Activated T-helper 2 cell treated with anti-CD3 and anti-CD28 coated beads, Interferon-gamma antibody, Interleukin-2, Interleukin-4, amounts not matched to agents 10 μg/mL and 5 μg/mL and 100 μg/mL, durations not matched to agents 14 hours and 24 hours and 36 hours (primary cell): Measurements from ENCODE around the gene USP32. TPM values are rescaled to one million over a fixed set of nuclear protein-coding genes. Genes with fewer than 3 reads are reported as not detected.

Experiments used
- DNase-seq: peaks from one replicate; pipeline ENCODE4 v3.0.0; 2021; ENCODE audit warnings: low spot score
- H3K27ac Mint-ChIP-seq: one replicate; pipeline ENCODE4 v1.8.0; 2021; ENCODE audit warnings: mixed read lengths
- H3K27me3 Mint-ChIP-seq: one replicate; pipeline ENCODE4 v1.8.0; 2021; ENCODE audit warnings: low read depth, mixed read lengths
- H3K36me3 Mint-ChIP-seq: one replicate; pipeline ENCODE4 v1.8.0; 2021; ENCODE audit warnings: low read depth, mixed read lengths
- H3K4me1 Mint-ChIP-seq: one replicate; pipeline ENCODE4 v1.8.0; 2021; ENCODE audit warnings: low read depth, mixed read lengths
- H3K4me3 Mint-ChIP-seq: one replicate; pipeline ENCODE4 v1.8.0; 2021; ENCODE audit warnings: low read depth, mild to moderate bottlenecking, moderate library complexity, mixed read lengths
- H3K9me3 Mint-ChIP-seq: one replicate; pipeline ENCODE4 v1.8.0; 2021; ENCODE audit warnings: mixed read lengths
- intact Hi-C: fragments of 100-400 bp; cut with micrococcal nuclease; formaldehyde crosslinking; loops from one replicate; pipeline ENCODE4 v1.15.1; 2023
- total RNA-seq: library from RNA; stranded (reverse); gene quantifications from 2 replicates; pipeline ENCODE4 v1.2.3, GENCODE V29; 2022

USP32 gene
- total RNA-seq, 1 donor from 2014 or later, result 31.9 TPM

DNA sequence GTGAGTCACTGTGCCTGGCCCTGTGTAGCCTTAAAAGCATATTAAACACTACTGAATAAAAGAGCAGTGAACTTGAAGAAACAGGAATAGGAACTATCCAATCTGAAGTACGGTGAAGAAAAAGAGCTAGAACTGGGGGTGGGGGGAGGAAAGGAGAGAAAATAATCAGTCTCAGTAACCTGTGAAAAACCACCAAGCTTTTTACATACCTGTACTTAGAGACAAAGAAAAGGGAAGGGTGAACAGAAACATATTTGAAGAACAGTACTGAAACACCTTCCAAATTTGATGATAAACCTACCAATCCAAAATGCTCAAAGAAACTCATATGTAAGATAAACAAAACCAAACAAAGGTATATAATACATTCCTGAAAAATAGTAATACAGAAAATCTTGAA is 77.5 kb downstream of the USP32 start:
- no peaks in the 10 kb centered on the region for H3K36me3 Mint-ChIP-seq
- no peak for DNase-seq
- no peak overlapping the region for H3K27ac Mint-ChIP-seq
- no peaks in the 10 kb centered on the region for H3K9me3 Mint-ChIP-seq
- H3K27me3 Mint-ChIP-seq, result no peaks in the 10 kb centered on the region
- H3K4me3 Mint-ChIP-seq, result no peak overlapping the region
- peaks cover 8% of the 10 kb centered on the region for H3K4me1 Mint-ChIP-seq
- intact Hi-C loops, result no loop called here

DNA sequence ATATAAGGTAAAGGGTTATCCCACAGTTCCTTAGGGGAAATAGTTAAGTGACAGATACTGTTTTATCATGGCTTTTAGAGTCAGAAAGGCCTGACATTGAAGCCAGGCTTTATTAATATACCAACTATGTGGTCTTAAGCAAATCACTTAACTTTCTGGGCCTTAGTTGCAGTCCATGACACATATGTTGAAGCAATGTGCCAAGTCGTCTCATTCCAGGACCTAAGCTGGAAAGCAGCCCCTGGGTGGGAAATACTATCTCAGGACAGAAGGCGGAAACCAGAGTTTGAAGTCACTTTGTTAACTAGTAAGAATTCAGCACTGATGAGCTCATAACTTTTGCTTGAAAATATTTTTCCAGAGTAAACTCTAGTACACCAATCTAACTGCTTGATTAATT is 80.0 kb downstream of the USP32 start:
- Mint-ChIP-seq H3K27ac (no peak overlapping the region), H3K4me3 (no peak overlapping the region), H3K27me3 (no peaks in the 10 kb centered on the region), H3K9me3 (no peaks in the 10 kb centered on the region), H3K36me3 (peaks cover 3% of the 10 kb centered on the region), H3K4me1 (peaks cover 8% of the 10 kb centered on the region)
- no peak for DNase-seq
- intact Hi-C loops, result no loop called here

DNA sequence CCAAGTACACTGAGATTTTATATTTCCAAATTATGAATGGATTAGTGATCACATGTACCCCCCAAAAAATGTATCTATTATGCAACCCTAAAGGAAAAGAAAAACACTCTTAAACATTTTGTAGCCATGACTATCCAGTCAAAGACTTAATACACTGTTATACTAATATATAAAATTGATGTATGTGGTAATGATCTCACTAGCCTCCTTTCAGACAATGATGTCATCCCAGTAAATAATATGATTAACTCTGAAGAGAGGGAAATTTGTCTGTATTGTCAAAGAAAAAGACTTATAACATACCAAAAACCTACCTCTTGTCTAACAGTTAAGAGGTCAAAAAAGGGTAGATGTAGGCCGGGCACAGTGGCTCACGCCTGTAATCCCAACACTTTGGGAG is 80.7 kb downstream of the USP32 start:
- intact Hi-C loops, result no loop called here
- Mint-ChIP-seq H3K9me3 (no peaks in the 10 kb centered on the region), H3K27ac (no peak overlapping the region), H3K4me3 (no peak overlapping the region), H3K27me3 (no peaks in the 10 kb centered on the region), H3K36me3 (peaks cover 3% of the 10 kb centered on the region), H3K4me1 (peaks cover 8% of the 10 kb centered on the region)
- no peak for DNase-seq

DNA sequence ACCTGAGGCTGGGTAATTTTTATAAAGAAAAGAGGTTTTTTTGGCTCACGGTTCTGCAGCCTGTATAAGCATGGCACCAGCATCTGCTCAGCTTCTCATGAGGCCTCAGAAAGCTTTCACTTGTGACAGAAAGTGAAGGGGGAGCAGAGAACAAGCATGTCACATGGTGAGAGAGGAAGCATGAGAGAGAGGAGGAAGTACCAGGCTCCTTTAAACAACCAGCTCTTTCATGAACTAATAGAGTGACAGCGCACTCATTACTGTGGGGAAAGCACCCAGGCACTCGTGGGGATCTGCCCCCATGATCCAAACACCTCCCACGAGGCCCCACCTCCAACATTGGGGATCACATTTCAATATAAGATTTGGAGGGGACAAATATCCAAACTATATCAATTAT is 86.8 kb downstream of the USP32 start:
- DNase-seq, result no peak
- Mint-ChIP-seq H3K27me3 (no peaks in the 10 kb centered on the region), H3K27ac (no peak overlapping the region), H3K36me3 (peaks cover 3% of the 10 kb centered on the region), H3K4me3 (no peak overlapping the region), H3K4me1 (peaks cover 20% of the 10 kb centered on the region), H3K9me3 (no peaks in the 10 kb centered on the region)
- intact Hi-C loops, result no loop called here

DNA sequence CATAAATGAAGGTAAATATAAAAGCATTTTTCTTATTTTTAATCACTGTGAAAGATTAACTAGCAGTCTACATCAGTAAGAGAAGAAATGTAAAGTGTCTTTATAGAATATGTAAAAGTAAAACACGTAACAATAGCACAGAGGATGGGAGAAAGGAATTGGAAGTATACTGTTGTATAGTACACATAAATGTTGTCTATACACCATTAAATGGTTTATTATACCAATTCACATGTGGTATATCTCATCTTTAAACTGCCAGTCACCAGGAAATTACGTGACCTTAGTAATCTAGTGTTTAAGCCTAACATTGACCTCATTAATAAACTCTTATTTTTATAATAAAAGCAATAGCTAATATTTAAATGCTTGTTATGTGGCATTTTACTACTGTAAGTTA is 87.4 kb downstream of the USP32 start:
- intact Hi-C loops, result no loop called here
- DNase-seq, result no peak
- H3K27me3 Mint-ChIP-seq, result no peaks in the 10 kb centered on the region
- no peak overlapping the region for H3K4me3 Mint-ChIP-seq
- no peak overlapping the region for H3K27ac Mint-ChIP-seq
- no peaks in the 10 kb centered on the region for H3K9me3 Mint-ChIP-seq
- H3K36me3 Mint-ChIP-seq, result peaks cover 3% of the 10 kb centered on the region
- peaks cover 20% of the 10 kb centered on the region for H3K4me1 Mint-ChIP-seq

DNA sequence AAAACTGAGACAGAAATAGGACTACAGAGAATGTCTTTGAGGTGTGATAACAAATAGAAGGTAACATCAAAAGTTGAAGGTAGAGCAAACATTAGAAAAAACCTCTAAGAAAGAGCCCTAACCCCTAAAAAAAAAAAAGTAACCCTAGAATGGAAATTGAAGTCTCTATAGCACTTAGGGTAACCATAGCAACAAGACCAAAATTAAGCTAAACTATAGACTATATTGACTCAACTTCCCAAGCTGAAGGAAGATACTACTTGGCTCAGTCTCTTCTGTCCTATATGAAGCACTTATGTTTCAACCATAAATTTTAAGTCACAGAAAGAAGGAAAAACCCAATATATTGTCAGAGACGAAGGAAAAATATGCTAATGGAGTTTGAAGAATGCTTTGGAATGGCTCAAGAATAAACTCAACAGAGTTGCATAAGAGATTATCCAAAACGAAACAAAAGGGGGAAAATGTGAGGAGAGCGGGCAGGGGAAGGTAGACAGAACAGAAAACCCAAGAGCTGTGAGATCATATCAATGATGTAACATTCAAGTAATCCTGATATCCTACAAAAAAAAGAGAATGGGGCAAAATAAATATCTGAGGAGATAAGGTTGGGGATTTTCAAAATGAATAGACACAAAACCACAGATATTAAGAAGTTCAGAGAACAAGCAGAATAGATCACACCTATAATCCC is 88.4 kb downstream of the USP32 start:
- intact Hi-C loops, result no loop called here
- no peak overlapping the region for H3K4me3 Mint-ChIP-seq

DNA sequence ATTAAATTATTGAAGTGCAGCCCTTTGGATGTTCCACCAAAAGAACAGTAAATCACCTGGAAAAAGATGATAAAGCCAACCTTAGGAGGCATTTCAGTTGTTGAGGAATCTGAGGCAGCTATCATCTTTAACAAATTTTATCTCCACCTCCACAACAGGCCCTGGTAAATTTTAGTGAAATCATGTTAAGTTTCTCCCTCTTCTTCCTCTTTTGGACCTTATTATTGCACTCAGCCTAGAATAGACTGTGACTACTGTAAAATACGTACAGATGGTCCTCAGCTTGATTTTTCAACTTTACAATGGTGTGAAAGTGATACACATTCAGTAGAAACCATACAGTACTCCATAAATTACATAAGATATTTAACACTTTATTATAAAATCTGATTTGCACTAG is 90.3 kb downstream of the USP32 start:
- no peak overlapping the region for H3K27ac Mint-ChIP-seq
- peaks cover 20% of the 10 kb centered on the region for H3K4me1 Mint-ChIP-seq
- no peaks in the 10 kb centered on the region for H3K9me3 Mint-ChIP-seq
- H3K27me3 Mint-ChIP-seq, result no peaks in the 10 kb centered on the region
- no peaks in the 10 kb centered on the region for H3K36me3 Mint-ChIP-seq
- intact Hi-C loops, result no loop called here
- no peak overlapping the region for H3K4me3 Mint-ChIP-seq
- no peak for DNase-seq

More for the DNA sequence above, 88.4 kb downstream of the USP32 start:
- Mint-ChIP-seq H3K36me3 (no peaks in the 10 kb centered on the region), H3K9me3 (no peaks in the 10 kb centered on the region), H3K27ac (no peak overlapping the region), H3K4me1 (peaks cover 20% of the 10 kb centered on the region), H3K27me3 (no peaks in the 10 kb centered on the region)
- DNase-seq, result no peak

DNA sequence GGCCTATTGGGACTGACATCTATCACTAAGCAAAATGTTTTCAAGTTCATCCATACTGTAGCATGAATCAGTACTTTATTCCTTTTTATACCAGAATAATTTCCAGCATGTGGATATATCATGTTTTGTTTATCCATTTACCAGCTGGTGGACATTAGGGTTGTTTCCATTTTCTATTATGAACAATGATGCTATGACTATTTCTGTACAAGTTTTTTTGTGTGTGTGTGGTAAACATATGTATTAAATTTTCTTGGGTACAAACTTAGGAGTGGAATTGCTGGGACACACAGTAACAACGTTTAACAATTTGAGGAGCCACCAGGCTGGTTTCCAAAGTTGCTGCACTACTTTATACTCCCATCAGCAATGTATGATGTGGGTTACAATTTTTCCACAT is 91.0 kb downstream of the USP32 start:
- H3K27ac Mint-ChIP-seq, result no peak overlapping the region
- intact Hi-C loops, result no loop called here
- peaks cover 20% of the 10 kb centered on the region for H3K4me1 Mint-ChIP-seq
- H3K9me3 Mint-ChIP-seq, result no peaks in the 10 kb centered on the region
- no peak for DNase-seq
- H3K36me3 Mint-ChIP-seq, result no peaks in the 10 kb centered on the region
- H3K27me3 Mint-ChIP-seq, result no peaks in the 10 kb centered on the region
- no peak overlapping the region for H3K4me3 Mint-ChIP-seq

DNA sequence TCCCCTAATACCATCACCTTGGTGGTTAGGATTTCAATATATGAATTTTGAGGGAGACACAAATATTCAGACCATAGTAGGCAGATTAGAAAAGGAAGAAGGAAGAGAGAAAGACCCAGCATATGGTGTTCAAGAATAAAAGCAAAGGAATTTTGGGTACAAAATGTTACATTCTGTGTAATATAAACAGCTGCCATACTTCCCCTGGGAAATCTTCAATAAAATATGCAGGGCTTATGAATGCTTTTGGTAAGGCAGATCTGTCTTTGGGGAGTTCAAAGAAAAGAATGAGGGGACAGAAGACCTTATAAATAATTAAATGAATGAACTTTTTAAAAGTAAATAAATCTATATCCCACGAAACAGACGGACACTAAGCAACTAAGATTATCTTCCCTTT is 91.9 kb downstream of the USP32 start:
- peaks cover 13% of the 10 kb centered on the region for H3K4me1 Mint-ChIP-seq
- DNase-seq, result no peak
- H3K36me3 Mint-ChIP-seq, result no peaks in the 10 kb centered on the region
- H3K4me3 Mint-ChIP-seq, result no peak overlapping the region
- intact Hi-C loops, result no loop called here
- H3K9me3 Mint-ChIP-seq, result no peaks in the 10 kb centered on the region
- no peak overlapping the region for H3K27ac Mint-ChIP-seq
- H3K27me3 Mint-ChIP-seq, result no peaks in the 10 kb centered on the region

DNA sequence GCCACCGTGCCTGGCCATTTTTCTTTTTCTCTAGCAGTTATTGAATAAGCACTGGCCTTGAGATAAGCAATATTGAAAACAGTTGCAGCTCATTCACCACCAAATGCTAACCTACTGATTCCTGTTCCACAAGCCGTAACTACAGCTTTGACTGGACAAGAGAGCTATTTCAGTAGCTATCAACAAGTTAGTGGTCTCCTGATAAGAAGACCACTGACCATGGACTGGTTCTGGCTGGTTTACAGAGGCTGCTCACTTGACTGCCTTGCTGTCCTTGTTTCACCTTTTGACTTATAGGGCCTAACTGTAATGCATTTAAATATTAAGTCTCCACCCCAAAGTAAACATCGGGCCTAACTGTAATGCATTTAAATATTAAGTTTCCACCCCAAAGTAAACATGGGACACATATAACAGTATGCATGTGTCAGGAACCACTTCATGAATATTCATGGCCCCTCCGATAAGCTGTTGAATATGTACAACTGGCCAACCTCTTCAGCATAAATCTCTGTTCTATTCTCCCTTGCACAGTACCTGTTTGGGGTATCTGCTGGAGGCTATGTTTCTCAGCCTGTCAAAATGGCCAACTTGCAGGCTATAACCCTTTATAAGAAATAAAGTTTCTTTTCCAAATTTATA is 94.1 kb downstream of the USP32 start:
- H3K27ac Mint-ChIP-seq, result no peak overlapping the region
- H3K9me3 Mint-ChIP-seq, result no peaks in the 10 kb centered on the region
- H3K4me1 Mint-ChIP-seq, result no peaks in the 10 kb centered on the region
- intact Hi-C loops, result no loop called here
- no peaks in the 10 kb centered on the region for H3K27me3 Mint-ChIP-seq
- DNase-seq, result no peak
- H3K4me3 Mint-ChIP-seq, result no peak overlapping the region
- H3K36me3 Mint-ChIP-seq, result peaks cover 4% of the 10 kb centered on the region

DNA sequence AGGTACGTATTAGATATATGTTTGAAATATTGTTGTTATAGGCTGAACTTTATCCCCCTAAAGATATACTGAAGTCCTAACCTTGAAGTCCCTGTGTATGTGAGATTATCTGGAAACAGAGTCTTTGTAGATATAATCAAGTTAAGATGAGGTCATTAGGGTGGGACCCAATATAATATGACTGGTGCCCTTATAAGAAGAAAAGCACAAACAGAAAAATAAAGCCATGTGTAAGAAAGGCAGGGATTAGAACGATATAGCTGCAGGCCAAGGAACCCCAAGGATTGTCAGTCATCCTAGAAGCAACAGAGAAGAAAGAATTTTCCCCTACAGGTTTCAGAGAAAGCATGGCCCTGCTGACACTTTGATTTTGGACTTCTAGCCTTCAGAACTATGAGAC is 95.8 kb downstream of the USP32 start:
- no peaks in the 10 kb centered on the region for H3K9me3 Mint-ChIP-seq
- DNase-seq, result no peak
- no peak overlapping the region for H3K4me3 Mint-ChIP-seq
- no peaks in the 10 kb centered on the region for H3K27me3 Mint-ChIP-seq
- no peak overlapping the region for H3K27ac Mint-ChIP-seq
- no peaks in the 10 kb centered on the region for H3K4me1 Mint-ChIP-seq
- intact Hi-C loops, result no loop called here
- peaks cover 13% of the 10 kb centered on the region for H3K36me3 Mint-ChIP-seq

DNA sequence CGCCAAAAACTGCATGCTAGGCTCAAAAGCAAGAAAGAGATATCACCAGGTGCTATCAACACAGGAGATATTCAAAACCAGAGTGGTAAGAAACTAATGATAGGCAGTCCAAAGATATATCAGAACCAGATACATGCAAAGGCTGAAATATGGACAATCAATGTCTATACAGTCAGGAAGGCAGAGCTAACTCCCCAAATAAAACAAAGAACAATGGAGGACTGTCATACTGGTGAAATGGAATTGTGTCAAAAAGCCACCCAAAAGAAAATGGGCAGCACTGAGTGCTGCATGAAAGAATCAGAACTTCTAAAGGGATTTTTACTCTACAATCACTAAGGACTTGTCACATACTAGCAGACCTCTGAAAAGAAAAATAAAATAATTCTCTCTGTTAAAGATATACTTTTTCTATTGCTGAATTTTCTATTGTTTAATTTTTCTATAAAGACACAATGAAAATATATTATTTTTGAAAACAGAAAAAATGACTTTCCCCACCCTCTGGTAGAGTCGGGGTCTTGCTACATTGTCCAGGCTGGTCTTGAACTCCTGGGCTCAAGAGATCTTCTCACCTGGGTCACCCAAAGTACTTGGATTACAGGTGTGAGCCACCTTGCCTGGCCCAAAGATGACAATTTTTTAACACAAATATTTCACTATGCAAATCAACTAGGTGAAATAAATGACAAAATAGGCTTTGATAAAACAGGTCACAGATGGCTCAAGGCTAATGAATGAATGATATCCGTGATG is 98.2 kb downstream of the USP32 start:
- Mint-ChIP-seq H3K4me1 (no peaks in the 10 kb centered on the region), H3K9me3 (no peaks in the 10 kb centered on the region), H3K27me3 (no peaks in the 10 kb centered on the region), H3K4me3 (no peak overlapping the region), H3K36me3 (peaks cover 13% of the 10 kb centered on the region), H3K27ac (no peak overlapping the region)
- no peak for DNase-seq
- intact Hi-C loops, result no loop called here

DNA sequence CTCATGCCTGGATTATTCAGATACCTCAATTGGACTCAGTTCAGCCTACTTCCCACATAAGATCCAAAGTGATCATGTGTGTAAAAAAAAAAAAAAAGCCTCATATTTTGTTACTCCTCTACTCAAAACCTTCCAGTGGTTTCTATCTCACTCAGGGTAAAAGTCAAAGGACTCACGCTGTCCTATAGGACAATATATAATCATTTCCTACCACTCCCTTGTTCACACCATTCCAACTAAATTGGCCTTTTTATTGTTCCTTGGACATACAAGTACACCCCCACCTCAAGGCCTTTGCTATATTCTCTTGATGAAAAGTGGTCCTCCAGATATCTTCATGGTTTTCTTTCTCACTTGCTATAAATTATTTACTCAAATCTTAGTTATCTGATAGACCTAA is 99.2 kb downstream of the USP32 start:
- H3K27me3 Mint-ChIP-seq, result no peaks in the 10 kb centered on the region
- no peaks in the 10 kb centered on the region for H3K4me1 Mint-ChIP-seq
- H3K4me3 Mint-ChIP-seq, result no peak overlapping the region
- intact Hi-C loops, result no loop called here
- H3K27ac Mint-ChIP-seq, result no peak overlapping the region
- DNase-seq, result no peak
- H3K36me3 Mint-ChIP-seq, result peaks cover 13% of the 10 kb centered on the region
- no peaks in the 10 kb centered on the region for H3K9me3 Mint-ChIP-seq
